ENCODE measurements around the gene ZNF385A. TPM values are rescaled to one million over a fixed set of nuclear protein-coding genes. Genes with fewer than 3 reads are reported as not detected.

ZNF385A gene
- total RNA-seq, 4 donors from 2014 or later = 24.2 to 38.9 (median 29.3) TPM

GRCh38 chr12:54378796-54379397, 5.6 kb downstream of the ZNF385A start:
- peaks cover 0 to 1% of the 10 kb centered on the region in 2 donors for H3K36me3 ChIP-seq
- TF ChIP-seq CTCF (IDR thresholded peaks at IDR 0.05) (no peak), POLR2A (IDR thresholded peaks at IDR 0.05) (no peak)
- no peaks in the 10 kb centered on the region for H3K27me3 ChIP-seq
- intact Hi-C loops (cut with DNase I) = no loop called here
- H3K9me3 ChIP-seq = no peaks in the 10 kb centered on the region
- DNase-seq = peak; percentile 63 to 66
- peak overlapping the region in 1 of 3 donors; percentile 18 for H3K4me3 ChIP-seq (replicated peaks in 1 of 3)
- peak overlapping the region in 2 of 3 donors; percentile 57 to 71 for H3K27ac ChIP-seq
- peaks cover 37 to 84% of the 10 kb centered on the region in 2 donors for H3K4me1 ChIP-seq
- WGBS, 2 donors = 2 to 24% methylated on average over 26 to 29 of the region's 49 CpGs

GRCh38 chr12:54377797-54378515, 6.6 kb downstream of the ZNF385A start:
- Histone ChIP-seq H3K4me3 (replicated peaks in 1 of 3) (no peak overlapping the region), H3K4me1 (peaks cover 37 to 80% of the 10 kb centered on the region in 2 donors), H3K9me3 (no peaks in the 10 kb centered on the region), H3K27ac (peak overlapping the region in 1 of 3 donors; percentile 26), H3K27me3 (no peaks in the 10 kb centered on the region), H3K36me3 (peaks cover 0 to 8% of the 10 kb centered on the region in 2 donors)
- intact Hi-C loops (cut with DNase I) = no loop called here
- no peak for TF ChIP-seq CTCF (IDR thresholded peaks at IDR 0.05)
- TF ChIP-seq POLR2A (IDR thresholded peaks at IDR 0.05) = no peak
- no peak for DNase-seq
- WGBS, 2 donors = 88 to 89% methylated on average over 6 of the region's 6 CpGs

GRCh38 chr12:54377007-54377406, 7.5 kb downstream of the ZNF385A start:
- no peaks in the 10 kb centered on the region for H3K9me3 ChIP-seq
- no peak for DNase-seq
- peaks cover 39 to 76% of the 10 kb centered on the region in 2 donors for H3K4me1 ChIP-seq
- intact Hi-C loops (cut with DNase I) = no loop called here
- no peaks in the 10 kb centered on the region for H3K27me3 ChIP-seq
- H3K36me3 ChIP-seq = peaks cover 6 to 8% of the 10 kb centered on the region in 2 donors
- peak overlapping the region in 2 of 3 donors; percentile 35 to 80 for H3K27ac ChIP-seq
- 86 to 89% methylated on average over 2 of the region's 2 CpGs for WGBS, 2 donors
- H3K4me3 ChIP-seq (replicated peaks in 1 of 3) = no peak overlapping the region
- TF ChIP-seq POLR2A (IDR thresholded peaks at IDR 0.05) = no peak
- no peak for TF ChIP-seq CTCF (IDR thresholded peaks at IDR 0.05)

GRCh38 chr12:54376596-54376995, 7.9 kb downstream of the ZNF385A start:
- Histone ChIP-seq H3K27me3 (no peaks in the 10 kb centered on the region), H3K9me3 (no peaks in the 10 kb centered on the region), H3K4me3 (replicated peaks in 1 of 3) (no peak overlapping the region), H3K27ac (peak overlapping the region in 2 of 3 donors; percentile 35 to 80), H3K36me3 (peaks cover 8 to 9% of the 10 kb centered on the region in 2 donors), H3K4me1 (peaks cover 39 to 76% of the 10 kb centered on the region in 2 donors)
- no peak for DNase-seq
- 82% methylated on average over 4 of the region's 4 CpGs; no CpG with 5 or more reads in 1 of the 2 donors for WGBS, 2 donors
- intact Hi-C loops (cut with DNase I) = no loop called here
- TF ChIP-seq POLR2A (IDR thresholded peaks at IDR 0.05) (no peak), CTCF (IDR thresholded peaks at IDR 0.05) (no peak)

- WGBS, 2 donors = 65 to 76% methylated on average over 2 of the region's 2 CpGs
- intact Hi-C loops (cut with DNase I) = no loop called here
- Histone ChIP-seq H3K4me1 (peaks cover 36 to 77% of the 10 kb centered on the region in 2 donors), H3K9me3 (no peaks in the 10 kb centered on the region), H3K27ac (peak overlapping the region; percentile 35 to 80 (median 41)), H3K36me3 (peaks cover 8 to 18% of the 10 kb centered on the region in 2 donors), H3K27me3 (no peaks in the 10 kb centered on the region), H3K4me3 (replicated peaks in 1 of 3) (peak overlapping the region in 1 of 3 donors; percentile 2)
- TF ChIP-seq CTCF (IDR thresholded peaks at IDR 0.05) = no peak
- TF ChIP-seq POLR2A (IDR thresholded peaks at IDR 0.05) = no peak
- DNase-seq = no peak
Observed at GRCh38 chr12:54375259-54375579, 9.3 kb downstream of the ZNF385A start.

All from thyroid gland (tissue), 4 donors.